SK-N-SH treated with all-trans-retinoic acid at 6 μM for 48 hours (cell line): ENCODE measurements around the gene VEGFC.

Source experiments
- BACH2 ChIP-seq: fragments of 250-450 bp; sonication (Bioruptor Pico); IDR thresholded peaks from 2 replicates; pipeline ENCODE4 v1.9.0; 2021; ENCODE audit warnings: mild to moderate bottlenecking, borderline replicate concordance
- CREB5 ChIP-seq: fragments of 250-450 bp; sonication (Bioruptor Pico); IDR thresholded peaks from 2 replicates; pipeline ENCODE4 v1.5.1; 2020; ENCODE audit warnings: low read depth, mild to moderate bottlenecking, moderate library complexity
- ESRRG ChIP-seq: fragments of 250-450 bp; sonication (Bioruptor Pico); IDR thresholded peaks from 2 replicates; pipeline ENCODE4 v1.6.1; 2021; ENCODE audit warnings: mild to moderate bottlenecking
- OSR1 ChIP-seq: fragments of 250-450 bp; sonication (Bioruptor Pico); IDR thresholded peaks from 2 replicates; pipeline ENCODE4 v1.8.0; 2022; ENCODE audit warnings: moderate library complexity, mild to moderate bottlenecking, inconsistent platforms
- PATZ1 ChIP-seq: fragments of 250-450 bp; sonication (Bioruptor Pico); IDR thresholded peaks from 2 replicates; pipeline ENCODE4 v1.8.0; 2020; ENCODE audit warnings: mild to moderate bottlenecking, moderate library complexity, borderline replicate concordance
- POU6F1 ChIP-seq: fragments of 250-450 bp; sonication (Bioruptor Pico); IDR thresholded peaks from 2 replicates; pipeline ENCODE4 v1.8.0; 2021; ENCODE audit warnings: low read depth, mild to moderate bottlenecking, moderate library complexity, borderline replicate concordance
- PPARA ChIP-seq: fragments of 250-450 bp; sonication (Bioruptor Pico); IDR thresholded peaks from 2 replicates; pipeline ENCODE4 v1.5.0; 2020; ENCODE audit warnings: mild to moderate bottlenecking, borderline replicate concordance
- RARB ChIP-seq: fragments of 250-450 bp; sonication (Bioruptor Pico); IDR thresholded peaks from 2 replicates; pipeline ENCODE4 v1.8.0; 2021; ENCODE audit warnings: mild to moderate bottlenecking, moderate library complexity
- SNAI2 ChIP-seq: fragments of 250-450 bp; sonication (Bioruptor Pico); IDR thresholded peaks from 2 replicates; pipeline ENCODE4 v1.5.0; 2020; ENCODE audit warnings: mild to moderate bottlenecking, moderate library complexity
- TOX ChIP-seq: fragments of 250-450 bp; sonication (Bioruptor Pico); IDR thresholded peaks from 2 replicates; pipeline ENCODE4 v1.8.0; 2021; ENCODE audit warnings: mild to moderate bottlenecking, moderate library complexity, borderline replicate concordance
- TSHZ2 ChIP-seq: fragments of 250-450 bp; sonication (Bioruptor Pico); IDR thresholded peaks from 2 replicates; pipeline ENCODE4 v1.5.0; 2020; ENCODE audit warnings: mild to moderate bottlenecking, moderate library complexity
- ZFP30 ChIP-seq: fragments of 450-650 bp; formaldehyde crosslinking; IDR thresholded peaks from 2 replicates; pipeline ENCODE4 v1.5.0; 2022; ENCODE audit warnings: mild to moderate bottlenecking, moderate library complexity
- ZNF8 ChIP-seq: fragments of 450-650 bp; formaldehyde crosslinking; IDR thresholded peaks from 2 replicates; pipeline ENCODE4 v1.5.0; 2020; ENCODE audit warnings: mild to moderate bottlenecking, moderate library complexity

GRCh38 chr4:176789955-176790354, 2.8 kb downstream of the VEGFC start:
- TF ChIP-seq PATZ1 (no peak), ZNF8 (CRISPR knock-in tag) (no peak), ESRRG (no peak), PPARA (CRISPR knock-in tag) (no peak), ZFP30 (CRISPR knock-in tag) (no peak), SNAI2 (CRISPR knock-in tag) (no peak), POU6F1 (CRISPR knock-in tag) (no peak), OSR1 (CRISPR knock-in tag) (no peak), TOX (CRISPR knock-in tag) (no peak), TSHZ2 (no peak), CREB5 (CRISPR knock-in tag) (no peak), RARB (CRISPR knock-in tag) (no peak), BACH2 (CRISPR knock-in tag) (no peak)
